Uterus (tissue), 4 donors: ENCODE data around the gene NKX2-2. TPM values are rescaled to one million over a fixed set of nuclear protein-coding genes. Genes with fewer than 3 reads are reported as not detected.

ENCODE experiments used
- DNase-seq, 2 donors: peaks; one replicate each; pipeline ENCODE4 v3.0.0-alpha.2; 2019 to 2020
- H3K27ac ChIP-seq, 2 donors: fragments of 200-600 bp; sonication (generic); 1 replicate in 1 of 2; 2 replicates in 1 of 2; pipeline ENCODE4 v1.5.1; 2016 to 2018
- H3K27me3 ChIP-seq, 2 donors: fragments of 200-600 bp; sonication (generic); one replicate each; pipeline ENCODE4 v1.5.1; 2018 to 2019; ENCODE audit warnings: control low read depth in 1 of 2
- H3K36me3 ChIP-seq, 2 donors: fragments of 200-600 bp; sonication (generic); one replicate each; pipeline ENCODE4 v1.5.1; 2019; ENCODE audit warnings: control low read depth in 1 of 2
- H3K4me1 ChIP-seq, 2 donors: fragments of 200-600 bp; sonication (generic); one replicate each; pipeline ENCODE4 v1.5.1; 2018 to 2019; ENCODE audit warnings: control low read depth in 1 of 2
- H3K4me3 ChIP-seq, 2 donors: fragments of 200-600 bp; sonication (generic); 1 replicate in 1 of 2; 2 replicates in 1 of 2; pipeline ENCODE4 v1.5.1; 2018 to 2019; ENCODE audit warnings: mild to moderate bottlenecking in 1 of 2
- H3K9me3 ChIP-seq, 2 donors: fragments of 200-600 bp; sonication (generic); one replicate each; pipeline ENCODE4 v1.5.1; 2019; ENCODE audit warnings: control low read depth in 1 of 2
- CTCF ChIP-seq, 4 experiments: fragments of 200-600 bp in 2 of 4; fragments of 450-650 bp in 2 of 4; sonication (generic) in 2 of 4; IDR thresholded peaks; one replicate each; pipeline ENCODE4 v1.5.1; 2016 to 2019; ENCODE audit warnings: antibody characterized with exemption in 4 of 4, mild to moderate bottlenecking in 2 of 4, moderate library complexity in 1 of 4
- POLR2A ChIP-seq, 2 donors: fragments of 450-650 bp; IDR thresholded peaks; one replicate each; pipeline ENCODE4 v1.6.1; 2016; ENCODE audit warnings: antibody characterized with exemption in 2 of 2, mild to moderate bottlenecking in 1 of 2, moderate library complexity in 1 of 2
- intact Hi-C: fragments of 100-400 bp; cut with DNase I; formaldehyde crosslinking; loops from one replicate; pipeline ENCODE4 v1.15.1; 2023; ENCODE audit warnings: low total_unique reads
- total RNA-seq, 4 donors: library from RNA; depleted of rRNA in 3 of 4; stranded (reverse); fragments of >200 nt in 3 of 4; gene quantifications; one replicate each; pipeline versions ENCODE4 v1.1.0 to v1.2.4, GENCODE V29; 2014 to 2023
- donor health status: DM: yes; HTN: yes; CAD: no.

Gene NKX2-2
- not detected for total RNA-seq

GRCh38 chr20:21513881-21514540, at the start of gene NKX2-2:
TSS of gene NKX2-2 (minus strand) at chr20:21514064. CDS start at chr20:21513669, 395 bp downstream.
- intact Hi-C loops: no loop called here
- no peaks in the 10 kb centered on the region for H3K36me3 ChIP-seq
- H3K27ac ChIP-seq: no peak within 1 kb of the TSS
- no peaks in the 10 kb centered on the region for H3K9me3 ChIP-seq
- peaks cover 6 to 83% of the 10 kb centered on the region in 2 donors for H3K27me3 ChIP-seq
- peaks cover 0 to 23% of the 10 kb centered on the region in 2 donors for H3K4me1 ChIP-seq
- H3K4me3 ChIP-seq: no peak within 1 kb of the TSS
- no peak for DNase-seq
- TF ChIP-seq CTCF (IDR thresholded peaks at IDR 0.05): no peak
- TF ChIP-seq POLR2A (IDR thresholded peaks at IDR 0.05): no peak

- TF ChIP-seq POLR2A (IDR thresholded peaks at IDR 0.05) (no peak), CTCF (IDR thresholded peaks at IDR 0.05) (no peak)
- intact Hi-C loops: no loop called here
- no peaks in the 10 kb centered on the region for H3K27me3 ChIP-seq
- no peak overlapping the region for H3K27ac ChIP-seq
- H3K4me1 ChIP-seq: no peaks in the 10 kb centered on the region
- H3K36me3 ChIP-seq: no peaks in the 10 kb centered on the region
- H3K4me3 ChIP-seq: no peak overlapping the region
- no peak for DNase-seq
- H3K9me3 ChIP-seq: no peaks in the 10 kb centered on the region
These were observed 48.8 kb upstream of the NKX2-2 start for GRCh38 chr20:21562656-21563055.

GRCh38 chr20:21559305-21559704, 45.4 kb upstream of the NKX2-2 start:
- H3K9me3 ChIP-seq: no peaks in the 10 kb centered on the region
- no peak overlapping the region for H3K4me3 ChIP-seq
- H3K27ac ChIP-seq: no peak overlapping the region
- TF ChIP-seq POLR2A (IDR thresholded peaks at IDR 0.05) (no peak), CTCF (IDR thresholded peaks at IDR 0.05) (no peak)
- no peaks in the 10 kb centered on the region for H3K4me1 ChIP-seq
- H3K36me3 ChIP-seq: no peaks in the 10 kb centered on the region
- H3K27me3 ChIP-seq: no peaks in the 10 kb centered on the region
- intact Hi-C loops: no loop called here
- no peak for DNase-seq

GRCh38 chr20:21557241-21558020, 43.6 kb upstream of the NKX2-2 start:
- no peaks in the 10 kb centered on the region for H3K27me3 ChIP-seq
- H3K27ac ChIP-seq: no peak overlapping the region
- no peak for DNase-seq
- intact Hi-C loops: no loop called here
- no peaks in the 10 kb centered on the region for H3K4me1 ChIP-seq
- H3K36me3 ChIP-seq: no peaks in the 10 kb centered on the region
- no peak overlapping the region for H3K4me3 ChIP-seq
- no peak for TF ChIP-seq CTCF (IDR thresholded peaks at IDR 0.05)
- no peak for TF ChIP-seq POLR2A (IDR thresholded peaks at IDR 0.05)
- no peaks in the 10 kb centered on the region for H3K9me3 ChIP-seq

GRCh38 chr20:21556398-21556797, 42.5 kb upstream of the NKX2-2 start:
- no peaks in the 10 kb centered on the region for H3K27me3 ChIP-seq
- H3K4me3 ChIP-seq: no peak overlapping the region
- TF ChIP-seq CTCF (IDR thresholded peaks at IDR 0.05) (no peak), POLR2A (IDR thresholded peaks at IDR 0.05) (no peak)
- intact Hi-C loops: no loop called here
- no peaks in the 10 kb centered on the region for H3K9me3 ChIP-seq
- no peak overlapping the region for H3K27ac ChIP-seq
- no peaks in the 10 kb centered on the region for H3K36me3 ChIP-seq
- H3K4me1 ChIP-seq: no peaks in the 10 kb centered on the region
- no peak for DNase-seq
